A673 (cell line): ENCODE measurements around the gene LRCH1.

ENCODE experiments used
- CTCF ChIP-seq: fragments of 300-800, 200-600 bp; sonication (generic); conservative IDR thresholded peaks from 2 replicates; pipeline ENCODE4 v1.5.1; 2017; ENCODE audit warnings: low read depth, mild to moderate bottlenecking, antibody characterized with exemption, low read length, moderate library complexity, mixed read lengths
- EZH2 ChIP-seq: fragments of 200-600 bp; sonication (generic); IDR thresholded peaks from 2 replicates; pipeline ENCODE4 v1.6.1; 2017; ENCODE audit warnings: borderline replicate concordance, low read depth, mild to moderate bottlenecking, mixed read lengths, antibody characterized with exemption, low read length; ENCODE audit not compliant: poor library complexity, severe bottlenecking

- TF ChIP-seq CTCF (no peak), EZH2 (no peak)
Observed at GRCh38 chr13:46757640-46758039, 204.7 kb downstream of the LRCH1 start.
